ENCODE measurements around the gene GPSM3. TPM values are rescaled to one million over a fixed set of nuclear protein-coding genes. Genes with fewer than 3 reads are reported as not detected.
A peak's percentile ranks its signal among the peaks of the same experiment; 100 is the strongest.

GPSM3 gene
- total and polyA plus RNA-seq, 2 of the 13 experiments (the other 11 are each of a cell fraction or from before 2014, with no cell fraction given): 0.18 to 6.2 TPM

GRCh38 chr6:32181915-32182529, 10.4 kb downstream of the GPSM3 start:
- DNase-seq (ENCODE audit: low spot score): no peak
- no peak overlapping the region for H3K9ac ChIP-seq (ENCODE audit: insufficient read depth, low read depth, low read length)
- H3K4me3 ChIP-seq (replicated peaks in 1 of 3; ENCODE audit: insufficient read depth in 1 of 3, low read depth in 2 of 3, low read length in 3 of 3): no peak overlapping the region
- ChIA-PET CTCF (ENCODE audit: low intra/inter-chr PET ratio, low total read pairs) (no interaction called here), POLR2A (interaction anchor here (0.8 to 2.4 kb wide), 5 partner anchors 9 to 64 kb away, joined by 4 to 18 read pairs (median 4); partner anchors contain the start of genes ATF6B, GPSM3 and PBX2)
- no peaks in the 10 kb centered on the region for H3K9me3 ChIP-seq (ENCODE audit: low read length)
- no peaks in the 10 kb centered on the region for H3K27me3 ChIP-seq (ENCODE audit: control insufficient read depth in 1 of 2, insufficient read depth in 2 of 2, low read length in 2 of 2)
- ATAC-seq: no peak
- 98% methylated on average over 10 of the region's 10 CpGs for WGBS (ENCODE audit: low lambda C conversion rate)
- no peak for FAIRE-seq
- peaks cover 20% of the 10 kb centered on the region for H3K79me2 ChIP-seq (ENCODE audit: insufficient read depth, low read length)
- peaks cover 22 to 41% of the 10 kb centered on the region in 2 experiments for H3K36me3 ChIP-seq (replicated peaks in 1 of 2; ENCODE audit: control insufficient read depth in 1 of 2, insufficient read depth in 2 of 2, low read length in 2 of 2)
- in situ Hi-C loops (cut with HindIII; ENCODE audit: extremely low pct_ligation_motif_present, low pct_unique_long_range_greater_than_20kb): no loop called here
- TF ChIP-seq CEBPZ (IDR thresholded peaks at IDR 0.05; ENCODE audit: low read length) (no peak), MXD1 (CRISPR knock-in tag; IDR thresholded peaks at IDR 0.05) (0 out of 2 replicates have a peak, but pooled peaks have one; percentile 29), ZNF687 (CRISPR knock-in tag; IDR thresholded peaks at IDR 0.05) (0 out of 2 replicates have a peak, but pooled peaks have one; percentile 4), ZNF343 (CRISPR knock-in tag; IDR thresholded peaks at IDR 0.05) (no peak), POLR2A (IDR thresholded peaks at IDR 0.05; ENCODE audit: insufficient read depth in 1 of 2, low read depth in 2 of 2, low read length in 2 of 2) (peak in 1 of 2 experiments; percentile 36; a peak in 2 of 4 replicates), STAG1 (CRISPR knock-in tag; IDR thresholded peaks at IDR 0.05) (0 out of 2 replicates have a peak, but pooled peaks have one; percentile 6)
- no peak overlapping the region for H3K4me2 ChIP-seq (ENCODE audit: low read depth, low read length)
- no peak overlapping the region for H2AFZ ChIP-seq (ENCODE audit: low read length)
- peaks cover 20% of the 10 kb centered on the region for H3K4me1 ChIP-seq (ENCODE audit: insufficient read depth, low read length)
- H3K27ac ChIP-seq (ENCODE audit: extremely low read length, insufficient read depth, low read length): no peak overlapping the region
- intact Hi-C loops (cut with micrococcal nuclease; ENCODE audit: unreplicated experiment): no loop called here
- no peaks in the 10 kb centered on the region for H4K20me1 ChIP-seq (ENCODE audit: insufficient read depth, low read length)
- no TSS peak for BruUV-seq (replicated peaks)
